Stimulated activated CD8-positive, alpha-beta memory T cell treated with anti-CD3 and anti-CD28 coated beads, Interleukin-2, amount 100 ng/mL, for 1 hour (primary cell): Measurements from ENCODE around the gene ITGA1.

Experiments
- DNase-seq, 2 donors: peaks; one replicate each; pipeline ENCODE4 v3.0.0-alpha.2; 2020; ENCODE audit warnings: low read depth in 2 of 2

The ITGA1 gene

DNA sequence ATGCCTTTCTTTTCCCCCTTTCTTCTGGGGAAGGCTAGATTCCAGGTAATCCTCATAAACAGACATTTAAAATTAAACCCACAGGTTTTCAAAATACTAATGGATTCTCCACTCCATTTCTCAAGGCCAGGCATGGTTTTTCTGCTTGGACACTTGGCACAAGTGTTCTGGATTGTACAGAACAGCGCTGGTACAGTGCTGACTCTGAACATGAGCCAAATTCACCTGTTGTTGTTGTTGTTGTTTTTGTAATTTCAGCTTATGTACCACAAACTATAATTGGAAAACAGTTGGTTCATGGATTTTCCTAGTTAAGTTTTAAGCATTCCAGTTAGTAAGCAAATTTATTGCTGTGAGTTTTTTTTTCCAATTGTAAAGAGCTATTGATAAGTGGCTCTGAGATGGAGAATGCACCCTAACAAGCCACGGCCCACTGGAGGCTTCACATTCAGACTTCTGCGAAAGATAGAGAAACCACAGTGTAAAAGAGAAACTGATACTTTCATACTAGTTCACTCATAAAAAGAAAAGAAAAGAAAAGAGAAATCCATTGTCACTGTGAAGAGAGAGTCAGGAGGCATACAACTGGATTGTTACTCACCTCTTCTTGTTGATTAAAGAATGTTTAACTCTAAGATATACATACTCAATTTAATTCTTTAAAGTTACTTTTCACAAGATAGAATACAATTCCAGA is 16.2 kb upstream of the ITGA1 start:
- no peak for DNase-seq

DNA sequence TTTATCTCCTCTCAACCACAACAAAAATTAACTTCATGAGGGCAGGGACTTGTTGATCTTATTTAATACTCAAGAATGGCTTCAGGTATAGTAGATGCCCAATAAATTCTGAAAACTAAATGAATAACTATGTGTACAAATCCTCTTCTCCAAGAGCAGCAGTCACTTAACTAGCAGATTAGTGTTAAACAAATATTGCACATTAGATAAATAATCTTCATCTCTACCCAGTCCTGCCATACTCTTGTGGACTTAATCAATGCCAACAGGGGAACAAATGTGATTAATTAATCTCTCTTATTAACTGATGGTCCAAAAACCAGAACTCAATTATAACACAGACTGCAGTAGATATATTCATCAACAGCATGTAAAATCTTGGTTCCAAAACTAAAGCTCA is 15.0 kb upstream of the ITGA1 start:
- no peak for DNase-seq

DNA sequence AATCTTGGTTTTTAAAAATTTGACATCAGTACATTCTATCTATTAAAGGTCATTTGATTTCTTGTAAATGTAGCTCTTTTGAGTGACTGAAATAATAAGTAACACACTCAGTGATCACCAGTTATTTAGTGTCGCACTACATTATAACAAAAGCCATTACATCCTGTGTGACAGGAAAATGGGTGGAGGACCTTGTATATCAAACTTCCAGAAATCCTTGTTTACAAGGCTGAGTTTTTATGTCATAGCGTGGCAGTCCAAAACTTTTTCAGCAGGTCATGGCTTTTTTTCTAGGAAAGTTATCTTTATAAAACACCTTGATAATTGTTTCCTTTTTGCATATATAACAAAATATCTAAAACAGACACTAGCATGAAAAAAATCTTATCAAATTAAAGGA is 14.4 kb upstream of the ITGA1 start:
- DNase-seq, result no peak

DNA sequence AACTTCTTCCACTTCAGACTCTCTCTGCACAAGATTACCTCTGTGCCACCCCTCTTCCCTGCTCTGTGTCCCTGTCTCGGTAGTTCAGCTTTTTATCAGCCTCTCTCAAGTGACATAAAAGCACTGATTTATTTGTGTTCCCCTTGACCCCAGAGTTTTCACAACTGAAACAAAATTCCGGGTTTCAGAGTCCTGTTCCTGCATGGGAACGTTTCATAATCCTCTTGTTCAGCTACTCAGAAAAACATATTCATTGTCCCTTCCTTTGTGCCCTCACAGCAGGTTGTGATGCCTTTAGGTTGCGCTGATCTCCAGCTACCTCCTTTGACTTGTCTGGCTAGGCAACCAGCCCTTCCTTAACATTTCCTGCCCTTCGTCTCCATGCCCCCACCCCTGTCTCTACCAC is 13.7 kb upstream of the ITGA1 start:
- DNase-seq, result no peak

DNA sequence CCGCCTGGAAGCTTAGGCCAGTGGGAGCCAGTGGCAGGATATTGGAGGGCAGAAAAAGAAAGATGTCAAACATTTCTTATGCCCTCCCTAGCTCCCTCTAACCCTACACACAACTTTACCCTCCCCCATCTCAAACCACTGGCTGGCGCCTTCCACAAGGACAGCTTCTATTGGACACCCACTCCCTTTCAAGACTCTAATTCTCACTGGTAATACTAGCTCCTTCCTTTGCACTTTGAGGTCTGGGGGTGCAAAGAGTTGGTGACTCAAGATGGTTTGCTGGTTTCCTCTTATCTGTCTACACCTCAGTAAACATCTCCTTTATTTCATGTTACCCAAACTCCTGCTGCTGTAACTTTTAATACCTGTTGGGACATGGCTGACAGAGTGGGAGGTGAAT is 11.6 kb upstream of the ITGA1 start:
- DNase-seq, result no peak

DNA sequence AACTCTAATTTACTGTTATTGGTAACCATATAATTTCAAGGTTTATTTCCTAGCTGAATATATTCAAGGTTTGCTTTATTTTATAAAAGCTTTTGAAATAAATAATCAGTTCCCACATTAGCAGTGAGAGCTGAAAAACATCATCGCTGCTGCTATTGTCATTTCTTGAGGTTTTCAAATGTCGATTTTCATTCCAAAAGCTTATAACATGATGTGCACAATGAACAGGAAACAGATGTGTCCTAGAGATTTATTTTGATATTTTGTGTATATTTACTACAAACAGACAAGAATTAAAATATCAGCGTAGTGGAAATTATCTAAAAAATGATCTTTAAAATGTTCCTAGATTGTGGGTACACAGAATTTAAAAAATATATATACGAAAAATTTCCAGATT is 10.5 kb upstream of the ITGA1 start:
- no peak for DNase-seq

DNA sequence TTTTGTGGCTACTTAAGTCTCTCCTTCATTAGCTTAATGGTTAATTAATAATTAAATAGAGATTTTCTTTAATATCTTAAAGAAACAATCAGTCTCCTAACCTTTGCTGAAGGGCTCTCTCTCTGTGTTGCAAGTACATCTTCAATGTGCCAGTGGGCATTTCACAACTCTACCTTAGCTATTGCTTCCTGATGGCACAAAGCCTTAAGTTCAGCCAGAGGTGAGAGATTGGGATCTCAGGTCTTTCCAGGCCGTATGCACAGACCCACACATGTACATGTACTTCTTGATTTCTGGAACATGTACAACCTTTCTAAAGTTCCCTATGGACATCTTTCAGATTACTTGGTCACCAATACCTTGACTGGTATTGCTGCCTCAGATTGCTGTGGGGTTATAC is 8.9 kb upstream of the ITGA1 start:
- DNase-seq, result no peak

DNA sequence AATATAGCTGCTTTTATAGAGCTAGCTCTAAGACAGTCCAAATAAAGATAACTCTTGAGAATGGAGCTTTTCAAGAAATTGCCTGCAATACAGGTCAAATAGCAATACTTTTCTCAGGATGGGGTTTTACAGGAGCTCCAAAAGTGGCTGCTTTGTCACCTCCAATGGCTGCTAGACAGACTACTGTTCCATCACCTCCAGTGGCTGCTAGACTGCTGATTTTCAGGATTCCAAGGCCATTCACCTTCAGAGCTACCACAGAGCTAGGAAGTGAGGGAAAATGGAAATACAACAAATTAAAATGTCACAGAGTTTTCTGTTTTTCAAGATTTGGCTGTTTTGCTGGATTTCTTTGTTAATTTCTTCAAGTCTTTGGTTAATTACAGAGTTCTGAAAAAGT is 8.5 kb upstream of the ITGA1 start:
- no peak for DNase-seq

DNA sequence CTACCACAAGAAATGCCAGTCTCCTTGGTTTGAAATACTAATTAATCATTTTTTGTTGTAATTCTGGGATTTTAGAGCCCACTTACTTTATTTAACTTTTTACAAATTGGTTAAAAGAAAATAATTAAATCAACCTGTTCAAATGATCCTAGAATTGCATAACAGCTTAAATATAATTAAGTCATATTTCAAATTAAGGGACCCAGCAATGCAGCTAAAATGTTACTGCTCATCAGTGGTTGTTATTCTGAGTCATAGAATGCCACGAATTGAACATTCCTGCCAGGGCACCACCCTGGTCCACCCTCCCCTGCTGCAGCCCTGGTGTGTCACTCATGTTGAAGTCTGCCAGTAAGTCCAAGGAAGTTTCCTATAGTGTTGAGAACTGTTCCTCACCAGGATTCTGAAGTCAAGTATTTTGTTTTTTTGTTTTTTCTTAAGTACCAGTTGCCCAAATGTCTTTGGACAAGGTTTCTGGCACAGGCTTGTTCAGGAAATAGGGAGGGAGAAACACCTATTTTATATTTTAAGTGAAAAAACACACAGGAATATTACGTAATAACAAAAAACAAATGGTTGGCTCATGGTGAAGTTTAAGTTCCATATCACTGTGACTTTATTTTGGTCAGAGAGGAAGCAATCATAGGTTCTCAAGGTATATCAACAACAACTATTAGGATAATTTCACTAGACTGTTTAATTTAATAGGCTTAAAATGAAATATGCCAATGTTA is 4.3 kb upstream of the ITGA1 start:
- no peak for DNase-seq

DNA sequence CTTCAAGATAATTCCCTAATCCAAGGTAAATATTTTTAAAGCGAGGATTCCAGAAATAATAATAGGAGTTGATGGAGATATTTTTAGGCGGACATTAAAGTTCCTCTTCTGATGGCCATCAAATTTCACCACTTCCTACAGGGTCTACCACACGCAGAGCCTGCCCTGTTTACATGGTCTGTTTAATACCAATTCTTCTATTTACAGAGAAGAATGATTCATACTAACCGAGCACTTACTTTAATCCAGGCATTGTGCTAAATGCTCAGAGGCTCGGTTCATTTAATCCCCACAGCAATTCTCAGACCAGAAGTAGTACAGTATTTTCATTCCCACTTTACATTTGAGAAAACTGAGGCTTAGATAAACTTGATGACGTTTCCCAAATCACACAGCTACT is 3.0 kb upstream of the ITGA1 start:
- no peak for DNase-seq

DNA sequence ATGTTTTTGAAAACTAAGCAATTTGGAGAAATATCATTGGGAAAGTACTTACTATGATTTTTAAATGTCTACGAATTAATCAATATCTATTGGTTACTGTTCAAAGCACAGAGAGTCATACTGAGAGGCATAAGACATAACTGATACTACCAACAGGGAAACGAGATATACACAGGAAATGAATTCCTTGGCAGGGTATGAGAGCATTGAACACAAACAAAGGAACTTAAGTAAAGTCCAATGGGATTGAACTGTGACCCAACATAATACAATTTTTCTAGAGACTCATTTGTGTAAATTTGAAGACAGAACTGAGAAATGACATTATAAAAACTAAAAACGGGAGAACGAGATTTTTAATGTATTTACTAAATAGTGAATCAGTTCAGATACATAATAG is 1.3 kb upstream of the ITGA1 start:
- DNase-seq, result no peak

DNA sequence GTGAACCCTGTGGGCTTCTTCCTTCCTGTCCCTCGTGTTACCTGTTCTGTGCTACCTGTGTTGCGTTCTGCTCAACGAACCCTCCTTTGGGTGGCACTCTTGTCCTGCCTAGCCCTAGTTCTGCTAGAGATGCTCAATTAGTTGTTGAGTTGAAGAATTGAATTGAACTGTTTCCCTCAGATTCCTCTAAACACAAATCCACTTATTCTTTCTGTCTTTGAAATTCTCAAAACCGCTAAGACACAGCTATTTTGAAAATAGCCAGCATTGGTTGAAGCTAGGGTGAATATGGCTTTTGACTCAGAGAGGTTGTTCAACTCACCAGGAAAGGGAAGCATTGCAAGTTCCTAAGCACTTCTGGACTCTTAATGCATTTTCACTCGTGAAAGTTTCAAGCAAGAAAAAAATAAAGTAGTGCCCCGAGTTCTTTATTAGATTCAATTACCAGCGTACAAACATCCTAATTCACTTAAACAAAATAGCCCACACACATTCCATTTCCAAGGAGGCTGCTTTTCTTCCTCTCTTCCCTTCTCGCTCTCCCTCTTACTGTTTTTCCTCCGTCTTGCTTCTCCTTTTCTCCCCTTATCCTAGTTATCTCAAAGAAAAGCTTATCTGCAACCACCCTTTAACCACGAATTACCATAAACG is 642 bp upstream of the ITGA1 start:
- no peak for DNase-seq

DNA sequence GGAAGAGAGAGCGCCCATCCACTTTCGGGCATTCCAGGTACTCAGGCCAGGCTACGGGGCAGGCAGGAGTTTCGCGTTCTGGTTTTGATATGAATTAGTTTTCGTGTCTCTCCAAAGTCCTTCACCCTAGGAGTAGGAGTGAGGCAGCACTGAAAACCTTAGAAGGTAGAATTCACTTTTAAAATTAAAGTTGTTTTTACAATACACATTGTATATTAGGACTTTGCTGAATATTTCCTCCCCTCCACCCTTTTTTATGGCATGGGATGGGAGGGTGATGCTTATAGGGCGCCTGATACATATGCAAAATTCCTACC is 747 bp downstream of the ITGA1 start:
- DNase-seq, result no peak

DNA sequence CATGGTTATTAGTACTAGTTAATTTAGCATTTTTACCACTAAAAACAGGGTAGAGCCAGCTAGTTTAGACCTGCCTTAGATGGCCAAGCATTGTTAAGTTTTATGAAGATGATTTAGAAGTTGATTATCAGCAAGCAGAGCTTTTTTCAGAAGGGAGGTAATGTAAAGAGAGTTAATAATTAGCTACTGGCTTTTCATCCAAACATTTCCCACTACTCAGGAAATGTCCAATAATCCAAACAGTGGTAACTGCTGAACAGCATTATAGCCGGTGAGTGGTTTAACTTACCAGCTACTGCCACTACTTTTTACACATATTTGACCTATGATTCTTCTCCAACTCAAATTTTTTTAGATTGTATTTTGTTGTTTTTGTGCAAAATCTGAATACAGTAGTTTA is 1.7 kb downstream of the ITGA1 start:
- DNase-seq, result no peak

DNA sequence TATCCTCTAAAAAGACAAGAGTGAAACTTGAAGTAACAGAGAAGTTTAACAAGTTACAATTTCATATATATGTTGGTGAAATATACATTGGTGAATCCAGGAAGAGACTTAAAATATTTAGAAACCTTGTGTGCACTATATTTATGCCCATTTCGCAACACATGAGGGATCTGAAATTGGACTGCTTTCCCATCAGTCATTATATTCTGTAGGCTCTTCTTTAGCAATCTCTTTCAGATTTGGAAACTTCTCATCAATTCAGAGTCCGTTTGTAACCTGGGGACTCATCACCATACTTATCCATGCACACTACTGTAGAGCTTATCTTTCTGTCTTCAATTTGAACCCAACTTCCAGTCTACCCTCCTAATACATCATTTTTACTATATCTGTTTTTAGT is 2.1 kb downstream of the ITGA1 start:
- DNase-seq, result no peak

DNA sequence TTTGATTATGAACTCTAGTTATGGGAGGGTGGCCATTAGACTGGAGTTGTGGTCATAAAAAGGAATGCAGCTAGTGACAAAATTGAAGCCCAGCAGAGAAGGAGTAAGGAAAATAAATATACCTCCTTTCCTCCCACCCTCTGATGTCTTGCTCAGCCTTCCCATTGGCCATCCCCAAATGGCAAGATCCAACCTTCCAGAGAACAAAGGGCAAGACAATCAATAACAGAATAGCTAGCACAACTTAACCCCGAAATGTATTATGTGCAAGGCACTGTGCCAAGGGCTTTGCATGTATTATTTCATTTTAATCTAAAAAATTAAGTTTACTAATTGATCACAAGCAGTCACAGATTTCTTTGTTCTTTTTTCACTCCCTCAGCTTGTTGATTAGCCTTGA is 3.6 kb downstream of the ITGA1 start:
- DNase-seq, result no peak

DNA sequence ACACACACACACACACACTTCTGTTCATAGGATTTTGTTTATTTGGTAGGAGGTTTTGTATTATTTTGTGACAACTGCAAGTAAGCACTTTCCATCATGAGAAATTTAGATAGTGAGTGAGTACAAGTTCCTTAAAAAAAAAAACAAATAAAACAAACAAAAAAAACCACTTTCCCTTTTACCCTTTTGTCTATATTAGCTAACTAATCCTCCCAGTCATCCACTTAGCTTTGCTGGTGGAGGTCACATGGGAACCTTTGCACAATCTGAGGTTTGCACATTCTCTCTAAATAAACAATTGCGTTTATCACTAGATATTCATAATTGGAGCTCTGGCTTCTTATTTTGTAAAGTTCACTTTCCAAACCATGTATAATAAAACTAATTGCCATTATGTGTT is 6.8 kb downstream of the ITGA1 start:
- no peak for DNase-seq

DNA sequence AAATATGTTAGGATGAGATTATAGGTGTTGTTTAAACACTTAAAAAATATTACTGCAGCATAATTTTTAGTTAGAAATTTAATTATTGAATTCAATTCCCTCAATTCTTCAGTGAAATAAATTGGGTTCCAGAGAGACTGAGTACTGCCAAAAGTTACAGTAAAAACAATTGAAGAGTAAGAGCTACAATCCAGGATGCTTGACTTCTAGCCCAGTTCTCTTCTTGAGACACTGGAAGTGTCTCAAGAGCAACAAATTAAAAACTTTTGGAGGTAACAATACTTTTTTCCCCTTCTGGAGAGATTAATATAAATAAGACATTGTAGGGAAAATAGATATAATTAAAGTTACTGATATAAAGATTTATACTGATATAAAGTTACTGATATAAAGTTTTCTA is 8.3 kb downstream of the ITGA1 start:
- DNase-seq, result no peak

DNA sequence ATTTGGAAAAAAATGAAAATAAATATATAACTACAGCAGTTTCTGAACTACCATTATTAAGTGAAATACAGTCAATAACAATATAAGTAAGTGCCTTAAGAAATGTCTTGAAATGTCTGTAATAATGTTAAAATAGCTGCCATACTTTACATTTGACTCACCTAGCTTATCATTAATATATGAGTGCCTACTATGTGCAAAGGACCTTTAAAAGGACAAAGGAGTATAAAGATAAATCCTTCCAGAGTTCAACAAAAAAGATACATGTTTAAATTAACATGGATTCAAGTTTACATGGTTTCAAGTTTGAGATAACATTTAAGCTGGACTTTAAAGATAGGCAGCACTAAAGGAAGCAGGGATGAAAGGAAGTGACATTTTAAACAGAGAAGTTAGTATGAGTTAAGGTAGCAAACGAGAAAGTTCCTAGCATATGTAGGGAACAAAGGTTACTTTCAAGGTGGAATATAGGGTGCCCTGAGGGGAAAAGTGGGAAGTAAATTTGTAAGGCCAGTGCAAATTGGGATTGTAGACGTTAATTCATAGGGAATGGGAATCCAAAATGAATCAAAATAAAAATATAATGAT is 8.9 kb downstream of the ITGA1 start:
- DNase-seq, result no peak

DNA sequence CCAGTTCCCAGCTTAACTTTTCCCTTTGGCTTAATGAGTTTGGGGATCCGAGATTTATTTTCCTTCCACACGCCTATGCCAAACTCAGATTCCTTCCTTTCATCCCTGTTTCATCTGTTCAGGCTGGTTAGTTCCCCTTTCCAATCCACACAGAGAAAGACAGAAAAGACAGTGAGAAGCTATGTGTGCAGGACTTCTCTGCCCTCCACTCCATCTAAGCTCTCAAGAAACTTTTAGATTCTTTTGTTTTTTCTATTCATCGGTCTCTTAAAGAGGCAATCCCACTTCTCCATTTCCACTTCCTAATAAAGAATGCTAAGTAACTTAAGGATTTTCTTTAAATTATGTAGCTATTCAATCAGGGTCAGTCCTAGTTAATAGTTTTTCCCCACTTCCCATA is 11.2 kb downstream of the ITGA1 start:
- no peak for DNase-seq

DNA sequence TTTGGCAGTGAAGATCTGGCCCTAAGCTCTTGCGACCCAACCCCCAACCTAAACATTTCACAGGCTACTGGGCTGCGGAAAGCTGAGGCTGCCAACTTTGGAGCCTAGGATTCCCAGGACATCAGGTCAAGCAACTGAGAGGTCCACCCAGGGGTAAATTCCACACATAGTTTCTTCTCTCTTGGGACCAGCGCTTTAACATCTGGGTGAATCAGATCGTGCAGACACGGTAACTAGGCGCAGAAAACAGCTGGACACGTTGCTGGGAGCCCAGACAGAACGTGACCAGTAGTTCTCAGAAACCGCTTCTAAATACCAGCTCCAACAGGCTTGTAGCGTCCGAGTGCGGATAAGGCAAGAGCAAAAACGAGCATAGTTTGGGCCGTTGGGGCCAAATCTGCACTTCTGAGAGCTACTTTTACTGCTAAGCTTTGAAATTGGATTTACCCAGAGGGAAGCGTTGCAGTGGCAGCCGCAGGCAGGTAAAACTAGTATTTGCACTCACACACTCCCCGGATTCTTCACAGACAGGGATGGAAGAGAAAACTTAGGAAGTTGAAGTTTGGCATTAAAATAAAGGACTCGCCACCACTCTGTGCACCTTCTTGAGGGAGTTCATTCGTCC is 11.8 kb downstream of the ITGA1 start:
- DNase-seq, result no peak

DNA sequence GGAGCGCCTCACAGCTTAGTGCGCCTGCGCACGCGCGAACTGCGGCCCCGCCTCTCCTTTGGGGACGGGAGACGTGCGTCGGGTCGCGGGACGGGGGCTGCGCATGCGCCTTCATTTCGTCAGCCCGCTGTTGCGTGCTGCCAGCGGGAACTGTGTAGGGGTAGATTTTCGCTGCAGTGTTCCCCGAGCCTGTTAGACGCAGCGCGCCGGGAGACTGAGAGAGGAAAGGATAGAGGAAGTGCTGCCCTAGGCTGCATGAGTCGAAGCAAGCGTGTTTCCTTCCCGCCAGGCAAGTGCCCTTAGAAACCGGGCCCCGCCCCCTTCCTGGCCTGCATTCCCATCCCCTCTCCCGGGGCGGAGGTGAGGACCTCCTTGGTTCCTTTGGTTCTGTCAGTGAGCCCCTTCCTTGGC is 12.3 kb downstream of the ITGA1 start:
- peak; percentile 85 to 93 for DNase-seq
